Tibial nerve (tissue), 4 donors: ENCODE results near the gene PIGN.

Experiments
- EP300 ChIP-seq, 2 donors: sonication (generic); formaldehyde crosslinking; IDR thresholded peaks; one replicate each; pipeline ENCODE4 v1.6.1; 2017; ENCODE audit warnings: antibody characterized with exemption in 2 of 2, mild to moderate bottlenecking in 1 of 2
- POLR2A ChIP-seq, 2 donors: fragments of 450-650 bp; IDR thresholded peaks; one replicate each; pipeline ENCODE4 v1.6.1; 2017; ENCODE audit warnings: antibody characterized with exemption in 2 of 2, mild to moderate bottlenecking in 2 of 2, moderate library complexity in 2 of 2
- TF ChIP-seq, protein P1 (sequence below), 5 experiments: fragments of 200-600 bp in 3 of 5; fragments of 450-650 bp in 2 of 5; sonication (generic) in 3 of 5; IDR thresholded peaks; one replicate each; pipeline ENCODE4 v1.5.1; 2016 to 2019; ENCODE audit warnings: antibody characterized with exemption in 5 of 5, mild to moderate bottlenecking in 3 of 5, moderate library complexity in 2 of 5

DNA sequence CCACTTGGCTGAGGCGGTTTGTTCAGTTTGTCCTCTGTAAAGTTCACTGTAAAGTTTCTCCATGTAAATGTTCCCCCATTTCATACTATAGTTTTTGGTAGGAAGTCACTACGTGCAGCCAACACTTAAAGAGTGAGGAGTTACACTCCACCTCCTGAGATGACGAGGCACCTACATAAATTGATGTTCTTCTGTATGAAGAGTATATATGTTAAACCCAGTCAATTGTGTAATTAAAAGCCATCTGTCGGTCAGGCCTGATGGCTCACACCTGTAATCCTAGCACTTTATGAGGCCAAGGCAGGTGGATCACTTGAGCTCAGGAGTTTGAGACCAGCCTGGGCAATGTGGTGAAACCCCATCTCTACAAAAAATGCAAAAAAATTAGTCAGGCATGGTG lies 7.6 kb downstream of the PIGN start:
- TF ChIP-seq, protein P1, sequence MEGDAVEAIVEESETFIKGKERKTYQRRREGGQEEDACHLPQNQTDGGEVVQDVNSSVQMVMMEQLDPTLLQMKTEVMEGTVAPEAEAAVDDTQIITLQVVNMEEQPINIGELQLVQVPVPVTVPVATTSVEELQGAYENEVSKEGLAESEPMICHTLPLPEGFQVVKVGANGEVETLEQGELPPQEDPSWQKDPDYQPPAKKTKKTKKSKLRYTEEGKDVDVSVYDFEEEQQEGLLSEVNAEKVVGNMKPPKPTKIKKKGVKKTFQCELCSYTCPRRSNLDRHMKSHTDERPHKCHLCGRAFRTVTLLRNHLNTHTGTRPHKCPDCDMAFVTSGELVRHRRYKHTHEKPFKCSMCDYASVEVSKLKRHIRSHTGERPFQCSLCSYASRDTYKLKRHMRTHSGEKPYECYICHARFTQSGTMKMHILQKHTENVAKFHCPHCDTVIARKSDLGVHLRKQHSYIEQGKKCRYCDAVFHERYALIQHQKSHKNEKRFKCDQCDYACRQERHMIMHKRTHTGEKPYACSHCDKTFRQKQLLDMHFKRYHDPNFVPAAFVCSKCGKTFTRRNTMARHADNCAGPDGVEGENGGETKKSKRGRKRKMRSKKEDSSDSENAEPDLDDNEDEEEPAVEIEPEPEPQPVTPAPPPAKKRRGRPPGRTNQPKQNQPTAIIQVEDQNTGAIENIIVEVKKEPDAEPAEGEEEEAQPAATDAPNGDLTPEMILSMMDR (IDR thresholded peaks at IDR 0.05) = no peak
- TF ChIP-seq POLR2A (IDR thresholded peaks at IDR 0.05) = no peak
- no peak for TF ChIP-seq EP300 (IDR thresholded peaks at IDR 0.05)
